Measurements from ENCODE around the gene KIAA0513.
A peak's percentile ranks its signal among the peaks of the same experiment; 100 is the strongest.

DNA sequence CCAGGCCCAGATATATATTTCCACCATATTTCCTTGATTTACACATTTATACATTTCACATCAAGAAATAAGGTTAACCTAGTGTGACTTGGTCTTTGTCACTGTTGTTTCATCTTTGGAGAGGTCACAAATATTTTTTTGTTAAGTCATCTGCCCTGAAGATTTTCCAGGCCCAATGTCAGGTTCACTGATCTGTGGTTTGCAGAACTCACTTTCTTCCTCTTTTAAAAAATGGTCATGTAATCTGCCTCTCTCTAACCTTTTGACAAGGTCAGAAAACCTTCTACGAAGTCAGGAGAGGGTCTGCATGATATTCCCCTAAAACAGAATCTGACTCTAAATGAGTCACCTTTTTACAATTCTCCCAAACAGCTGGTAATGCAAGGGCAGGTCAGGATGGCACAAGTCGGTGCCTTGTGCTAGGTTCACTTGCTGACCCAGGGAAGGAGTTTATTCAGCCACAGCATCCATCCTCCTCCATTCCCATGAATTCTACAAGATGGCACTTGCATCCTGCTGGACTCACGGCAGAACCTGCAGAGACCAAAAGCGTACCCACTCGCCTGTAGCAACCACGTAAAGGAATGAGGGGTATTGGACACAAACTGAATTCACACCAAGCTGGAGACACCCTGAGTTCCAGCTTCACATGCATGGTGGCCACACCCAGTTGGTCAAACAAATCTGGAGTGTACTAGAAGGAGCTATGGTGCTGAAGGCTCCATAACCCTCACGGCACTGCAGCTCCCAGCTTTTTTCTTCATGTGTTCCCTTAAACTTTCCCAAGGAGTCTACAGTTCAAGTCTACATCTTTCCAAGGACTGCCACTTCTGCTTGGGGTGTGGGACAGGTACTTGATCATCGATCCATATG lies 1.6 kb upstream of the KIAA0513 start:
- TF ChIP-seq POLR2AphosphoS5 (IDR thresholded peaks at IDR 0.05; ENCODE audit: low read depth): no peak
- TF ChIP-seq, protein P1, sequence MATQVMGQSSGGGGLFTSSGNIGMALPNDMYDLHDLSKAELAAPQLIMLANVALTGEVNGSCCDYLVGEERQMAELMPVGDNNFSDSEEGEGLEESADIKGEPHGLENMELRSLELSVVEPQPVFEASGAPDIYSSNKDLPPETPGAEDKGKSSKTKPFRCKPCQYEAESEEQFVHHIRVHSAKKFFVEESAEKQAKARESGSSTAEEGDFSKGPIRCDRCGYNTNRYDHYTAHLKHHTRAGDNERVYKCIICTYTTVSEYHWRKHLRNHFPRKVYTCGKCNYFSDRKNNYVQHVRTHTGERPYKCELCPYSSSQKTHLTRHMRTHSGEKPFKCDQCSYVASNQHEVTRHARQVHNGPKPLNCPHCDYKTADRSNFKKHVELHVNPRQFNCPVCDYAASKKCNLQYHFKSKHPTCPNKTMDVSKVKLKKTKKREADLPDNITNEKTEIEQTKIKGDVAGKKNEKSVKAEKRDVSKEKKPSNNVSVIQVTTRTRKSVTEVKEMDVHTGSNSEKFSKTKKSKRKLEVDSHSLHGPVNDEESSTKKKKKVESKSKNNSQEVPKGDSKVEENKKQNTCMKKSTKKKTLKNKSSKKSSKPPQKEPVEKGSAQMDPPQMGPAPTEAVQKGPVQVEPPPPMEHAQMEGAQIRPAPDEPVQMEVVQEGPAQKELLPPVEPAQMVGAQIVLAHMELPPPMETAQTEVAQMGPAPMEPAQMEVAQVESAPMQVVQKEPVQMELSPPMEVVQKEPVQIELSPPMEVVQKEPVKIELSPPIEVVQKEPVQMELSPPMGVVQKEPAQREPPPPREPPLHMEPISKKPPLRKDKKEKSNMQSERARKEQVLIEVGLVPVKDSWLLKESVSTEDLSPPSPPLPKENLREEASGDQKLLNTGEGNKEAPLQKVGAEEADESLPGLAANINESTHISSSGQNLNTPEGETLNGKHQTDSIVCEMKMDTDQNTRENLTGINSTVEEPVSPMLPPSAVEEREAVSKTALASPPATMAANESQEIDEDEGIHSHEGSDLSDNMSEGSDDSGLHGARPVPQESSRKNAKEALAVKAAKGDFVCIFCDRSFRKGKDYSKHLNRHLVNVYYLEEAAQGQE (IDR thresholded peaks at IDR 0.05; ENCODE audit: insufficient replicate concordance, low read depth): no peak
- TF ChIP-seq, protein P2, sequence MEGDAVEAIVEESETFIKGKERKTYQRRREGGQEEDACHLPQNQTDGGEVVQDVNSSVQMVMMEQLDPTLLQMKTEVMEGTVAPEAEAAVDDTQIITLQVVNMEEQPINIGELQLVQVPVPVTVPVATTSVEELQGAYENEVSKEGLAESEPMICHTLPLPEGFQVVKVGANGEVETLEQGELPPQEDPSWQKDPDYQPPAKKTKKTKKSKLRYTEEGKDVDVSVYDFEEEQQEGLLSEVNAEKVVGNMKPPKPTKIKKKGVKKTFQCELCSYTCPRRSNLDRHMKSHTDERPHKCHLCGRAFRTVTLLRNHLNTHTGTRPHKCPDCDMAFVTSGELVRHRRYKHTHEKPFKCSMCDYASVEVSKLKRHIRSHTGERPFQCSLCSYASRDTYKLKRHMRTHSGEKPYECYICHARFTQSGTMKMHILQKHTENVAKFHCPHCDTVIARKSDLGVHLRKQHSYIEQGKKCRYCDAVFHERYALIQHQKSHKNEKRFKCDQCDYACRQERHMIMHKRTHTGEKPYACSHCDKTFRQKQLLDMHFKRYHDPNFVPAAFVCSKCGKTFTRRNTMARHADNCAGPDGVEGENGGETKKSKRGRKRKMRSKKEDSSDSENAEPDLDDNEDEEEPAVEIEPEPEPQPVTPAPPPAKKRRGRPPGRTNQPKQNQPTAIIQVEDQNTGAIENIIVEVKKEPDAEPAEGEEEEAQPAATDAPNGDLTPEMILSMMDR (IDR thresholded peaks at IDR 0.05; ENCODE audit: insufficient read depth, low read length): no peak
- TF ChIP-seq SPI1 (IDR thresholded peaks at IDR 0.05; ENCODE audit: borderline replicate concordance, low read depth): peak; percentile 2; the same call in 1 of the 2 replicates
- TF ChIP-seq GABPA (IDR thresholded peaks at IDR 0.05; ENCODE audit: low read depth): no peak
